Measurements from ENCODE around the gene POLE.

POLE gene

GRCh38 chr12:132653567-132654290 is 33.4 kb downstream of the POLE start:
- no peak overlapping the region for H2AFZ ChIP-seq (ENCODE audit: low read depth, low read length)
- no peak overlapping the region for H3K4me3 ChIP-seq (ENCODE audit: low read depth in 1 of 2, low read length in 2 of 2)
- H3K4me2 ChIP-seq (ENCODE audit: insufficient read depth, low read length), result no peak overlapping the region
- no peak for TF ChIP-seq EZH2 (IDR thresholded peaks at IDR 0.05; ENCODE audit: borderline replicate concordance, low read depth, low read length, severe bottlenecking)
- TF ChIP-seq CTCF (IDR thresholded peaks at IDR 0.05; ENCODE audit: borderline replicate concordance, extremely low read depth, low read length, poor library complexity, severe bottlenecking), result no peak
- H3K27ac ChIP-seq (ENCODE audit: low read length), result no peak overlapping the region
- DNase-seq (no peak), ATAC-seq (ENCODE audit: insufficient read depth, low read depth) (no peak)
- H3K4me1 ChIP-seq (ENCODE audit: insufficient read depth, low read length), result no peaks in the 10 kb centered on the region
- peaks cover 99% of the 10 kb centered on the region for H3K36me3 ChIP-seq (ENCODE audit: insufficient read depth, low read length)
- no peaks in the 10 kb centered on the region for H3K9me3 ChIP-seq (ENCODE audit: insufficient read depth, low read length, severe bottlenecking)
- peaks cover 23% of the 10 kb centered on the region for H4K20me1 ChIP-seq (ENCODE audit: insufficient read depth, low read length)
- no peak overlapping the region for H3K9ac ChIP-seq (ENCODE audit: low read depth, low read length)
- no peaks in the 10 kb centered on the region; the same call in 1 of the 2 replicates for H3K79me2 ChIP-seq (ENCODE audit: insufficient read depth, low read length)
- no peaks in the 10 kb centered on the region for H3K27me3 ChIP-seq (ENCODE audit: insufficient read depth, low read length, poor library complexity)

GRCh38 chr12:132651444-132652100 is 35.6 kb downstream of the POLE start:
- no peak overlapping the region for H2AFZ ChIP-seq (ENCODE audit: low read depth, low read length)
- no peak for ATAC-seq (ENCODE audit: insufficient read depth, low read depth)

GRCh38 chr12:132649226-132649945 is 37.8 kb downstream of the POLE start:
- Histone ChIP-seq H3K4me3 (ENCODE audit: low read depth in 1 of 2, low read length in 2 of 2) (no peak overlapping the region), H3K4me2 (ENCODE audit: insufficient read depth, low read length) (no peak overlapping the region), H3K27ac (ENCODE audit: low read length) (no peak overlapping the region), H3K9ac (ENCODE audit: low read depth, low read length) (no peak overlapping the region), H3K9me3 (ENCODE audit: insufficient read depth, low read length, severe bottlenecking) (no peaks in the 10 kb centered on the region), H3K27me3 (ENCODE audit: insufficient read depth, low read length, poor library complexity) (no peaks in the 10 kb centered on the region), H3K36me3 (ENCODE audit: insufficient read depth, low read length) (peaks cover 89% of the 10 kb centered on the region), H3K79me2 (ENCODE audit: insufficient read depth, low read length) (no peaks in the 10 kb centered on the region; the same call in 1 of the 2 replicates), H4K20me1 (ENCODE audit: insufficient read depth, low read length) (peaks cover 21% of the 10 kb centered on the region), H3K4me1 (ENCODE audit: insufficient read depth, low read length) (no peaks in the 10 kb centered on the region), H2AFZ (ENCODE audit: low read depth, low read length) (no peak overlapping the region)
- no peak for ATAC-seq (ENCODE audit: insufficient read depth, low read depth)
- TF ChIP-seq CTCF (IDR thresholded peaks at IDR 0.05; ENCODE audit: borderline replicate concordance, extremely low read depth, low read length, poor library complexity, severe bottlenecking), result no peak
- no peak for TF ChIP-seq EZH2 (IDR thresholded peaks at IDR 0.05; ENCODE audit: borderline replicate concordance, low read depth, low read length, severe bottlenecking)
- DNase-seq, result no peak

More at GRCh38 chr12:132651444-132652100, 35.6 kb downstream of the POLE start:
- no peak for TF ChIP-seq CTCF (IDR thresholded peaks at IDR 0.05; ENCODE audit: borderline replicate concordance, extremely low read depth, low read length, poor library complexity, severe bottlenecking)
- no peak for TF ChIP-seq EZH2 (IDR thresholded peaks at IDR 0.05; ENCODE audit: borderline replicate concordance, low read depth, low read length, severe bottlenecking)
- no peak for DNase-seq
- H3K9me3 ChIP-seq (ENCODE audit: insufficient read depth, low read length, severe bottlenecking), result no peaks in the 10 kb centered on the region
- H4K20me1 ChIP-seq (ENCODE audit: insufficient read depth, low read length), result peaks cover 18% of the 10 kb centered on the region
- H3K36me3 ChIP-seq (ENCODE audit: insufficient read depth, low read length), result peaks cover 98% of the 10 kb centered on the region
- no peak overlapping the region for H3K27ac ChIP-seq (ENCODE audit: low read length)
- H3K4me3 ChIP-seq (ENCODE audit: low read depth in 1 of 2, low read length in 2 of 2), result no peak overlapping the region
- H3K27me3 ChIP-seq (ENCODE audit: insufficient read depth, low read length, poor library complexity), result no peaks in the 10 kb centered on the region
- no peaks in the 10 kb centered on the region for H3K4me1 ChIP-seq (ENCODE audit: insufficient read depth, low read length)
- H3K4me2 ChIP-seq (ENCODE audit: insufficient read depth, low read length), result no peak overlapping the region
- H3K79me2 ChIP-seq (ENCODE audit: insufficient read depth, low read length), result no peaks in the 10 kb centered on the region; the same call in 1 of the 2 replicates
- H3K9ac ChIP-seq (ENCODE audit: low read depth, low read length), result no peak overlapping the region

Measured in DND-41 (cell line).